GM21576 (cell line): ENCODE results near the gene CALHM5.
"Not testable (repeated sequence)": the region's sequence is repeated elsewhere in the genome, so short reads cannot be mapped to it uniquely, and the experiment has no call there.

Source experiments
- ATAC-seq: cut with Tn5 transposase; IDR thresholded peaks from one replicate; pipeline ENCODE4 v1.9.1; 2021; ENCODE audit warnings: mild to moderate bottlenecking, moderate library complexity; ENCODE audit not compliant: unreplicated experiment

Gene CALHM5

DNA sequence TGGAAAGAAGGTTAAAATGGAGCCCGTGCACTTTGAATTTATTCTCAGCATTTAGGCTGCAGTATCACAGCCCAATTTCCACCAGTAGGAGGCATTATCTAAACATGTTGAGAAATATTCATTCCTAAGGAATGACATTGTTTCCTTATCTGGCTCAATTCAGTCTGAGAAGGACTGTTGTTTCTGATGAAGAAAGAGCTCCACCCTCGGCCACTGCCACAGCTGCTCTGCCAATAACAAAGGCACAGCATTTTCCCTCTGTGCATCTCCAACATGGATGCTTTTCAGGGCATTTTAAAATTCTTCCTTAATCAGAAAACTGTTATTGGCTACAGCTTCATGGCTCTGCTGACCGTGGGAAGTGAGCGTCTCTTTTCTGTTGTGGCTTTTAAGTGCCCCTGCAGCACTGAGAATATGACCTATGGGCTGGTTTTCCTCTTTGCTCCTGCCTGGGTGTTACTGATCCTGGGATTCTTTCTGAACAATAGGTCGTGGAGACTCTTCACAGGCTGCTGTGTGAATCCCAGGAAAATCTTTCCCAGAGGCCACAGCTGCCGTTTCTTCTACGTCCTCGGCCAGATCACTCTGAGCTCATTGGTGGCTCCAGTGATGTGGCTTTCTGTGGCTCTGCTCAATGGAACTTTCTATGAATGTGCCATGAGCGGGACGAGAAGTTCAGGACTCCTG is at the start of gene CALHM5:
CALHM5 (plus strand) TSS at position 216 of the 687 bp plus-strand sequence; CDS start at position 274, 58 bp downstream.
- ATAC-seq: no peak

GRCh38 chr6:116461932-116462885 is 49.2 kb upstream of the CALHM5 start:
- peak; percentile 65 for ATAC-seq

DNA sequence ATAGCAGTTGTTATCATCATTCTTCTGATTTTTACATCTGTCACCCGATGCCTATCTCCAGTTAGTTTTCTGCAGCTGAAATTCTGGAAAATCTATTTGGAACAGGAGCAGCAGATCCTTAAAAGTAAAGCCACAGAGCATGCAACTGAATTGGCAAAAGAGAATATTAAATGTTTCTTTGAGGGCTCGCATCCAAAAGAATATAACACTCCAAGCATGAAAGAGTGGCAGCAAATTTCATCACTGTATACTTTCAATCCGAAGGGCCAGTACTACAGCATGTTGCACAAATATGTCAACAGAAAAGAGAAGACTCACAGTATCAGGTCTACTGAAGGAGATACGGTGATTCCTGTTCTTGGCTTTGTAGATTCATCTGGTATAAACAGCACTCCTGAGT is 48.1 kb upstream of the CALHM5 start:
- no peak for ATAC-seq

DNA sequence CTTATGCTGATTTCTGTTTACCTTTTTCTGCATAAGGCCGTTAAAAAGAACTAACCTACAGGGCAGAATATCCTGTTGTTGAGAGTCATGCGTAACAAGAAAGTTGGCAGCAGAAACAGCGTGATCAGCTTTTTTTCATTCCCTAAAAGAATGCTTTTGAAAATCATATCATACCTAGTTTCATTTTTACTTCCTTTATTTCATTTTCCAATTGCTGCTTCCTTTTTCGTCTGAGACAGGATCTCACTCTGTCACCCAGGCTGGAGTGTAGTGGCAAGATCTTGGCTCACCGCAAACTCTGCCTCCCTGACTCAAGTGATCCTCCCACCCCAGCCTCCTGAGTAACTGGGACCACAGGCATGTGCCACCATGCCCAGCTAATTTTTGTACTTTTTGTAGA is 46.2 kb upstream of the CALHM5 start:
- no peak for ATAC-seq

DNA sequence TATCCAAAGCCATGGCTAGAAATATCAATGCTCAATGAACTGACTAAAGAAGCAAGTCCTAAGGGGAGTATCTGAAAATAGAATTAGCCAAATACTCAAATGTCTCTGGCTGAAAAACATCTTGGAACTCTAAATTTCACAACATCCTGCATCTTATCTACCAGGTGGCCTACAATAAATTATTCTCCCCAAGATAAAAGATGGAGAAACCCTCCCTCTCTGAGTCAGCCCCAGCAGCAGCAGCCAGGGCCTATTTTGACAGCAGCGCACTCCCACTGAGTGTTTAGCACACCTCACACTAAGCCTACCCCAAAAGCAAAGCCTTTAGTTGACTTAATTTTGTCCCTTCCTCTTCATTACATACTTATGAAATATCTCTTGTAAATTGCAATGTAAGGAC is 44.3 kb upstream of the CALHM5 start:
- no peak for ATAC-seq

DNA sequence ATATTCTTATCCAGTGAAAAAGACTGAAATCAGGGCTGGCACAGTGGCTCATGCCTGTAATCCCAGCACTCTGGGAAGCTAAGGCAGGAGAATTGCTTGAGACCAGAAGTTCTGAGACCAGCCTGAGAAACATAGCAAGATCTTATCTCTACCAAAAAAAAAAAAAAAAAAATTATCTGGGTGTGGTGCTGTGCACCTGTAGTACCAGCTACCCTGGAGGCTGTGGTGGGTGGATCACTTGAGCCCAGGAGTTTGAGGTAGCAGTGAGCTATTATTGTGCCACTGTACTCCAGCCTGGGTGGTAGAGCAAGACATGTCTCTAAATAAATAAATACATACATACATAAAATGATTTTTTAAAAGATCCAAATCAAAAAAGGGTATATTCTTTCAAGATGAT is 43.9 kb upstream of the CALHM5 start:
- ATAC-seq: no peak

DNA sequence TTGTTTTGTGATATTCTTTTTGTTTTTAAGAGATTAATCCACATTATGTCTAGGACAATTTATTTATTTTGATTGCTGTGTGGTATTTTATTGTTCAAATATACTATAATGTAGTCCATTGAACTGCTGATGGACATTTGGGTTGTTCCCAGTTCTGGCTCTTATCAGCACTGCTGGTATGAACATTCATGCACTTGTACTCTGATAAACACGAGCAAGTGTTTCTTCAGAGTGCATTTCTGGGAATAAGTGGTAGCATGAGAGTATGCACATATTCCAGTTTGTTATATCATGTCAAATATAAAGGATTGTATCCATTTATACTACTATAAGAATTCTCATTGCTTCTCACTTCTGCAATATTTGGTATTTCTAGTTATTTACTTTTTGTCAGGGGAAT is 43.1 kb upstream of the CALHM5 start:
- no peak for ATAC-seq

- ATAC-seq: no peak
Observed at GRCh38 chr6:116471531-116471930, 39.9 kb upstream of the CALHM5 start.

DNA sequence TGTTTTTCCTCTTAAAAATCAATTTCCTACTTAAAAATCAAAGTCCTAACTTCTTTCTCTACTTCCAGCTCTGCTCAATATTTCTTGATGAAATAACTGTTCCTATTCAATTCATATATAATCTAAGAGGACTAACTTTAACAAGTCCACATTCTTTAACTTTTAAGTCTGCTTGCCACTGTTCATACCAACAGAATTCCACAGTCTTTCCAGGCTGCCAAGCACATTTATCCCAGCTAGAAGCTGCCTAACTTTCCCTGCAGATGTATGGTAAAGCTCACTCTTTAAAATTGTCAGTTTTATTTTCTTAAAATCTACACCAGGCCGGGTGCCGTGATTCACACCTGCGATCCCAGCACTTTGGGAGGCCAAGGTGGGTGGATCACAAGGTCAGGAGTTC is 38.7 kb upstream of the CALHM5 start:
- ATAC-seq: no peak

DNA sequence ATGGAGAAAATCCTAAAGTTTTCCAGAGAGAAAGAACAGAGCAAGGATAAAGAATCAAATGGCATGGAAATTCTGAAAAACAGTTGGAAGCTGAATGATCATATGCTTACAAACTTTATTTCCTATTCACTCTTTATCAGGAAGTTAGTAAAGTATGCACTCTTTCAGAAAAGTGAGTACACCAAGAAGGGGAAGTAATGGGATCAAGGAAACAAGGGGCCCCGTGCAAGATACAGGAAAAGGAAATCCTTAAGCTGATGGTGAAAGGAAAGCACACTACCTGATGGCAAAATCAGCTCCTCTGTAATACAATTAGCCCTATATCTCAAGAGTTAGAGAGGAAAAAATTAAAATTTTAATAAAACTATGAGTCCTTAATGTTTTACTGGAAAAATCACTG is 36.3 kb upstream of the CALHM5 start:
- ATAC-seq: no peak

GRCh38 chr6:116476002-116476678 is 35.3 kb upstream of the CALHM5 start:
- peak; percentile 100 for ATAC-seq

DNA sequence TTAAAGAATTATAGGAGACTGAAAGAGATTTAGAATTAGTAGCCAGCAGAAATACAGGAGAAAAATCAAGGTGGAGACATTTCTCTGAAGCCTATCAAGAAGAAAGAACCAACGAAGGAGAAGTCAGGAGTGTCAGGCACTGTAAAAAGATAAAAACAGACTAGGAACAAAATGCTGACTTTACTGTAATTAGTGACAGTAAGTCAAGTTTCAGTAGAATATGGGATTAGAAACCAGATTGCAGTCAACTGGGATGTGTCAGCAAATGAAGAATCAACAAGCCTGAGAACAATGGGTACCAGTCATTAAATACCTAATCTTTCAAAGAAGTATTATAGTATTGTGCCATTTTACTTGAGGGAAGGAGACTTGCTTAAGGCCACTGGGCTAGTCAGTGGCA is 28.7 kb upstream of the CALHM5 start:
- no peak for ATAC-seq

DNA sequence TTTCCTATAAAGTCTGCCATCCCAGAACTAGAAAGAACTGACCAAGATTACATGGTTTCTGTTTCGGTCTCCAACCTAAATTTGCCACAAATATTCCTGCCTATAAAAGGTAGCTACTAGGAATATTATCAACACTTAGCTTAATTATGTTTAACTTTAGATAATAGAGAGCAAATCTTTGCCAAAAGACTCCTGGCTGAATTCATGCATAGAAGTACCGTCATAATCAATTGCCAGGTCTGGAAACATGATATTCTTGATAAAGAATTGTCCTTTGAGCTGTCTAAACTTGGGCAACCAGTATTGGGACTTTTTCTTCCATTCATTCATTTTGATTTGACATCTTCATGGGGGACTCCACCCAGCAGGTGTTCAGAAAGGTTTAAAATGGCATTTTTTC is 27.8 kb upstream of the CALHM5 start:
- ATAC-seq: no peak

DNA sequence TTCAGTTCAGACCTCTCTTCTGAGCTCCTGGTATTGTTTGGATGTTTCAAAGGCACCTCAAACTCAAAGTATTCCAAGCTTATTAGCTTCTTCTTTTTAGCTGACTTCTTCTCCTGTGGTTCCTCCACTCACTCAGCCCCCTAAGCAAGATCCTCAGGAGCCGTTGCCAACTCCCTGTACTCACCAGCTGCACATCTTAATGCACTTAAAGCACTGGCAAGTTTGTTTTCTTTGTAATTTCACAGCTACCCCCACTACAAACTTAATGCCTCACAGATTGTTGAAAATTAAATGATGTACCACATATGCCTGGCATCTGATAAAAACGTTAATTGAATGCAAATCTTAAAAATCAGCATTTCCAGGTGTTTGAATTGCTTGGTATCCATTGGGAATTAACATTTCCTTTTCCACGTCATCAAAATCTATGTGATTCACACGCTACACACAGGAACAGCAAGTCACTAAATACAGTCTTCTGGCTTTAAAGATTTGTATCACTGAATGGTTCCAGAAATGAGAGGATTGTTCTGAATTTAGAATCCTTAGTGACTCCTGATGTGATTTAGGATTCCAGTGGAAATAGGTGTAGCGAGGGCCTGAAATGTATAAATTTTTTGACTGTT is 25.8 kb upstream of the CALHM5 start:
- no peak for ATAC-seq

DNA sequence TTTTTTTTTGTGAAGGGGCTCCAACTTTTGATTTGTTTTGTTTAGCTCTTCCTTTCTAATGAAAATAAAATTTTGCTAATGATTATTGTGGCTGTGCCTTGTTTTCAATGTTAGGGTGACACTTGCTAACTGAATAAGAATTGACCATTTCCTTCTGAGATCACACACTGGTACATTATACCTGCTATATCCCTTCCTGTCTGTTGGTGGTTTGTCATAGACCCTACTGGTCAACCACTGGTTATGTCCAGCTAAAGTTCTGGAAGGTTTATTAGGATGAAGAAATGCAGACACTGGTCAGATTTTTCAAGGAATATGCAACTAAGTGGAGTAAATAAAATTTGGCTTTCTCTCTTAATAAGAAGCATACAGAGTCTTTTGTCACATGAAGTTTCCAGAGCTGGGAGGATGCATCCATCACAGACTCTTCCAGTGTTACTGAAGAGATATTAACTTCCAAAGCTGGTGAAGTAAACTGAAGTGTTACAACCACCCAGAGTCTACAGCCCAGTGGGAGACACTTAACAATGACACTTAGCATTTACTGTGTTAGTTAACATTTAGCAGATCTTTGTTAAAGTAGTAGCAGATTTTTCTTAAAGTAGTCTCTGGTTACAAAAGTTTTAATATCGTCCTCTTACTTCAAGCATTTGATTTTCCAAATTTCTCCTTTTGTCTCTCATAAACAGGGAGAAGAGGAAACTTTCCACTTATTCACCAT is 19.7 kb upstream of the CALHM5 start:
- no peak for ATAC-seq

GRCh38 chr6:116492331-116493067 is 18.9 kb upstream of the CALHM5 start:
- no peak for ATAC-seq

- ATAC-seq: not testable (repeated sequence)
Observed at GRCh38 chr6:116495161-116495560, 16.3 kb upstream of the CALHM5 start.

- no peak for ATAC-seq
Observed at GRCh38 chr6:116497113-116497676, 14.2 kb upstream of the CALHM5 start.

GRCh38 chr6:116500969-116501433 is 10.4 kb upstream of the CALHM5 start:
- ATAC-seq: no peak
